HG03135 (cell line): Measurements from ENCODE around the gene DIS3L2.

ENCODE experiments used
- ATAC-seq: cut with Tn5 transposase; IDR thresholded peaks from one replicate; pipeline ENCODE4 v1.9.1; 2021; ENCODE audit warnings: mild to moderate bottlenecking, moderate library complexity; ENCODE audit not compliant: unreplicated experiment

The DIS3L2 gene

GRCh38 chr2:232340171-232340935 lies 378.8 kb downstream of the DIS3L2 start:
- no peak for ATAC-seq

GRCh38 chr2:232341061-232341738 lies 379.7 kb downstream of the DIS3L2 start:
- ATAC-seq, result no peak

GRCh38 chr2:232341739-232342126 lies 380.2 kb downstream of the DIS3L2 start:
- no peak for ATAC-seq

GRCh38 chr2:232342635-232343565 lies 381.4 kb downstream of the DIS3L2 start:
- no peak for ATAC-seq

GRCh38 chr2:232343821-232344220 lies 382.3 kb downstream of the DIS3L2 start:
- no peak for ATAC-seq

GRCh38 chr2:232345251-232345650 lies 383.7 kb downstream of the DIS3L2 start:
- ATAC-seq, result no peak

GRCh38 chr2:232347369-232347768 lies 385.9 kb downstream of the DIS3L2 start:
- no peak for ATAC-seq

GRCh38 chr2:232348936-232349335 lies 387.4 kb downstream of the DIS3L2 start:
- ATAC-seq, result no peak

GRCh38 chr2:232349546-232349945 lies 388.0 kb downstream of the DIS3L2 start:
- ATAC-seq, result no peak

GRCh38 chr2:232349946-232350635 lies 388.6 kb downstream of the DIS3L2 start:
- ATAC-seq, result no peak

GRCh38 chr2:232350804-232351685 lies 389.5 kb downstream of the DIS3L2 start:
- no peak for ATAC-seq

GRCh38 chr2:232351686-232352510 lies 390.4 kb downstream of the DIS3L2 start:
- no peak for ATAC-seq

GRCh38 chr2:232352511-232353091 lies 391.1 kb downstream of the DIS3L2 start:
- ATAC-seq, result no peak

GRCh38 chr2:232353096-232353495 lies 391.6 kb downstream of the DIS3L2 start:
- no peak for ATAC-seq

- ATAC-seq, result no peak
Measured at GRCh38 chr2:232353660-232354059, 392.1 kb downstream of the DIS3L2 start.

- no peak for ATAC-seq
Measured at GRCh38 chr2:232354069-232354468, 392.6 kb downstream of the DIS3L2 start.

- ATAC-seq, result no peak
Measured at GRCh38 chr2:232361646-232362045, 400.1 kb downstream of the DIS3L2 start.

GRCh38 chr2:232362174-232362900 lies 400.8 kb downstream of the DIS3L2 start:
- no peak for ATAC-seq
